Upper lobe of right lung (tissue), 1 donor: ENCODE results near the gene SMOC1. TPM values are rescaled to one million over a fixed set of nuclear protein-coding genes. Genes with fewer than 3 reads are reported as not detected.

Source experiments
- ATAC-seq: fragments of 200-7000 bp; cut with Tn5 transposase; one replicate; pipeline ENCODE4 v1.9.1; 2020; ENCODE audit warnings: mild to moderate bottlenecking, moderate library complexity
- DNase-seq: peaks from one replicate; pipeline ENCODE4 v3.0.0-alpha.2; 2020
- H3K27ac ChIP-seq: fragments of 200-600 bp; one replicate; pipeline ENCODE4 v1.8.0; 2022
- H3K27me3 ChIP-seq: fragments of 200-600 bp; one replicate; pipeline ENCODE4 v1.8.0; 2022; ENCODE audit warnings: mild to moderate bottlenecking
- H3K36me3 ChIP-seq: fragments of 200-600 bp; one replicate; pipeline ENCODE4 v1.8.0; 2022
- H3K4me1 ChIP-seq: fragments of 200-600 bp; one replicate; pipeline ENCODE4 v1.8.0; 2022
- H3K4me3 ChIP-seq: fragments of 200-600 bp; one replicate; pipeline ENCODE4 v1.8.0; 2022; ENCODE audit warnings: mild to moderate bottlenecking
- H3K9me3 ChIP-seq: fragments of 200-600 bp; one replicate; pipeline ENCODE4 v1.8.0; 2022
- CTCF ChIP-seq: fragments of 200-600 bp; IDR thresholded peaks from one replicate; pipeline ENCODE4 v1.8.0; 2022; ENCODE audit warnings: antibody characterized with exemption
- intact Hi-C: fragments of 100-400 bp; cut with DNase I; formaldehyde crosslinking; loops from one replicate; pipeline ENCODE4 v1.11.0; 2022
- total RNA-seq: library from RNA; stranded (reverse); fragmentation: NEBNext Ultra II Directional; extraction: Animal tissue kit (Norgen Biotek cat#: 25700); gene quantifications from one replicate; pipeline ENCODE4 v1.2.1, GENCODE V29; 2021
- donor health status: DM: no; HTN: yes; CAD: no; lungs with severe emphysema.

SMOC1 gene
- total RNA-seq, 1 donor from 2014 or later = 1.1 TPM

DNA sequence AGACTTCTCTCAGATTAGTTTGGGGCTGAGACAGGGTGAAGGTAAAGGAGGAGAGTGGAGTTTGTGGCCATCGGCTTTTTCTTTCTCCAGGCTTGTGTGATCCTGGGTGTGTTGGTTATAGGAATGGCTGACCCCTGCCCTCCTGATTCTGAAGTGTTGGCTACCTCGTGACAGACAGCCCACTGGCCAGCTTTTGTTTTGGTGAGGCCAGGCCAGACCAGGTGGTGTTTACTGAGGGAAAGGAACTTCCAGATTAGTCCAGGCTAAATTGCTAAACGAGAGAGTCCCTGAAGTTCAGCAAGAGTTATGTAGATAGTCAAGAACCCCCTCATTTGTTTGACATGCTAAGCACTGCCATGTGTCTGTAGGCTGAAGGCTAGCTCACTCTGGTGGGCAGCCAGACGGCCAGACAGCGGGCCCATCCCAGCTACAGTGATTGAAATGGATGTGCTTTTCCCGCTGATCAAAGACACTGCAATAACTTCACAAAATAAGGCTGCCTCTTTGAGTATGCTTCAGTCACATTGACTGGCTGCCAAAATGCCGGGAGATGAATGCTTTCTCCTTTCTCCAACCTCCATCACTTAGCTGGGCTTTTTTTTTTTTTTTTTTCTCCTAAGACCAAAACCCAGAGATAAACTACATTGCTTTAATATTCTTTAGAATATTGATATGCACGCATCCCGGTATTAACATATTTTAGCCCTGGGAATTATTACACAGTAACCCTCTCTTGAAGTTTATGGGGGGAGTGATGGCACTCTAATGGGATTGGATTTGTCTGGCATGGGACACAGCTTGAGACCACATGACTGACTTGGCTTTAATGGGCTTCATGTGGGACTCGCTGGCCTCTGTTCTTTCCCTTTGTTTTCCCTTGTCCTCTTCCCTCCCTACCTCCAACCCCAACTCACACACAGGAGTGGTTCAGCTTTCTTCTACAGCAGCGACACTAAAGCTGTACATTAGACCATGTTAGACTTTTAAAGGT, 76.9 kb downstream of the SMOC1 start:
- no peak for DNase-seq

DNA sequence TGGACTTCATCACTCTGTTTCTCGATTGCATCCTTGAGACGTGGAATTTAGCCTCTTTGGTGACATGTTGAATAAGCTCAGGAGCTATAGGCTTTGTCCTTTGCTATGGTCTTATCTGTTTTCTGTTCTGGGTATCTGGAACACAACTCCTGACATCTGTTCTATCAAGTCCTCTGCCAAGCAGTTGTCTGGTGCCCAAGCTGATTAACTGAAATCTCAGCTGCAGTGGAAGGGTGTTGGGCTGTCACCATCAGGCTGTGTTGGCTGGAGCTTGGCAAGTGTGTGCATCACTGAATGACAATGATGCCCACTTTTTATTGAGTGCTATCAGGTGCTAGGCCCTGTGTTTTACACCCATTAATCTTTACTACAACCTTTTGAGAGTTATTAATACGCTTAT, 77.8 kb downstream of the SMOC1 start:
- Histone ChIP-seq H3K27ac (no peak overlapping the region), H3K27me3 (no peaks in the 10 kb centered on the region), H3K4me3 (no peak overlapping the region), H3K9me3 (no peaks in the 10 kb centered on the region), H3K4me1 (no peaks in the 10 kb centered on the region), H3K36me3 (no peaks in the 10 kb centered on the region)
- intact Hi-C loops = no loop called here
- DNase-seq (no peak), ATAC-seq (no peak)
- TF ChIP-seq CTCF = no peak

More for the DNA sequence above, 76.9 kb downstream of the SMOC1 start:
- Histone ChIP-seq H3K27ac (no peak overlapping the region), H3K4me1 (no peaks in the 10 kb centered on the region), H3K4me3 (no peak overlapping the region), H3K36me3 (no peaks in the 10 kb centered on the region), H3K27me3 (no peaks in the 10 kb centered on the region), H3K9me3 (no peaks in the 10 kb centered on the region)
- intact Hi-C loops = no loop called here
- no peak for ATAC-seq
- TF ChIP-seq CTCF = no peak

- H3K4me1 ChIP-seq = no peaks in the 10 kb centered on the region
- DNase-seq (no peak), ATAC-seq (no peak)
- no peak for TF ChIP-seq CTCF
- no peak overlapping the region for H3K27ac ChIP-seq
- H3K27me3 ChIP-seq = no peaks in the 10 kb centered on the region
- H3K36me3 ChIP-seq = no peaks in the 10 kb centered on the region
- no peaks in the 10 kb centered on the region for H3K9me3 ChIP-seq
- intact Hi-C loops = no loop called here
- H3K4me3 ChIP-seq = no peak overlapping the region
These were observed 78.8 kb downstream of the SMOC1 start for GRCh38 chr14:69957986-69958385.

GRCh38 chr14:69959136-69959535, 79.9 kb downstream of the SMOC1 start:
- no peak for ATAC-seq
- no peak for TF ChIP-seq CTCF

GRCh38 chr14:69960296-69960695, 81.1 kb downstream of the SMOC1 start:
- H3K4me3 ChIP-seq = no peak overlapping the region
- TF ChIP-seq CTCF = no peak

More at GRCh38 chr14:69959136-69959535, 79.9 kb downstream of the SMOC1 start:
- no peaks in the 10 kb centered on the region for H3K36me3 ChIP-seq
- DNase-seq = no peak
- no peaks in the 10 kb centered on the region for H3K4me1 ChIP-seq
- H3K4me3 ChIP-seq = no peak overlapping the region
- intact Hi-C loops = no loop called here
- no peaks in the 10 kb centered on the region for H3K9me3 ChIP-seq
- H3K27ac ChIP-seq = no peak overlapping the region
- H3K27me3 ChIP-seq = no peaks in the 10 kb centered on the region

More at GRCh38 chr14:69960296-69960695, 81.1 kb downstream of the SMOC1 start:
- no peak for ATAC-seq
- intact Hi-C loops = no loop called here
- no peaks in the 10 kb centered on the region for H3K27me3 ChIP-seq
- no peak overlapping the region for H3K27ac ChIP-seq
- H3K36me3 ChIP-seq = no peaks in the 10 kb centered on the region
- no peaks in the 10 kb centered on the region for H3K9me3 ChIP-seq
- H3K4me1 ChIP-seq = no peaks in the 10 kb centered on the region
- DNase-seq = no peak
